GM18873 (cell line): ENCODE results near the gene ELFN2.

Experiments used
- ATAC-seq: cut with Tn5 transposase; IDR thresholded peaks from one replicate; pipeline ENCODE4 v1.9.1; 2021; ENCODE audit warnings: mild to moderate bottlenecking, moderate library complexity, moderate number of reproducible peaks; ENCODE audit not compliant: unreplicated experiment, low FRiP score

The ELFN2 gene

DNA sequence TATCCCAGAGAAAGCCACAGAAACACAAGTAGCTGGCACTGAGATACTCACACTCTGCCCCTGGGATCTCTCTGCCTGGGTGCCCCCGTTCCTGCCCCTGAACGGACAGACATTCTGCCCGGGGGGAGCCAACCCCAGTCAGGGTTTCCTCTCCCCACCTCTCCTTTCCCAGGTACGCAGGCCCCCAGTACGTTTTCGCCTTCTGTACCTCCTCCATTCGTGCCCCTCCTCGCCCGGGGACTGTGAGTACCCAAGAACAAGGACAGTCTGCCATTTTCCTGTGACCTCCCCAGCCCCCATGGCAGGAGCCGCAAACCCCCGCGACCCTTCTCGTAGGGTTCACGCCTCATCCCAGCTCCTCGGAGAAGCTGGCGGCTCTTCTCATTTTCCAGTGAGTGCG, 29.1 kb upstream of the ELFN2 start:
- ATAC-seq: no peak

DNA sequence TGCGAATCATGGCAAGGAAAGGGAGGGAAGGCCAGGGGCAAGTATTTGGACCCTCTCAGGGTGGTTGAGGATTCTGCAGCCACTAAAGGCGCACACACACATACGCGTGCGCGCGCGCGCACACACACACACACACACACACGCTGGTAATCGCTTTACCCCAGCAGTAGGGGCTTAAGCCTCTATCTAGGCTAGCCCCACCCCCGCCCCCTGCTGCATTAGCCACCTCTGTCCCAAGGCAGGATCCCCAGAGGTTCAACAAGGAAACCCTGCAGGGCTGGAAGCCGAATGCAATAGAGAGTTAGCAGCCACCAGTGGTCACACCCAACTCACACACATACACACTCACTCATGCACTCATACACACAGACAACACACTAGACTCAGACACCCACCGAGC, 28.6 kb upstream of the ELFN2 start:
- ATAC-seq: no peak

DNA sequence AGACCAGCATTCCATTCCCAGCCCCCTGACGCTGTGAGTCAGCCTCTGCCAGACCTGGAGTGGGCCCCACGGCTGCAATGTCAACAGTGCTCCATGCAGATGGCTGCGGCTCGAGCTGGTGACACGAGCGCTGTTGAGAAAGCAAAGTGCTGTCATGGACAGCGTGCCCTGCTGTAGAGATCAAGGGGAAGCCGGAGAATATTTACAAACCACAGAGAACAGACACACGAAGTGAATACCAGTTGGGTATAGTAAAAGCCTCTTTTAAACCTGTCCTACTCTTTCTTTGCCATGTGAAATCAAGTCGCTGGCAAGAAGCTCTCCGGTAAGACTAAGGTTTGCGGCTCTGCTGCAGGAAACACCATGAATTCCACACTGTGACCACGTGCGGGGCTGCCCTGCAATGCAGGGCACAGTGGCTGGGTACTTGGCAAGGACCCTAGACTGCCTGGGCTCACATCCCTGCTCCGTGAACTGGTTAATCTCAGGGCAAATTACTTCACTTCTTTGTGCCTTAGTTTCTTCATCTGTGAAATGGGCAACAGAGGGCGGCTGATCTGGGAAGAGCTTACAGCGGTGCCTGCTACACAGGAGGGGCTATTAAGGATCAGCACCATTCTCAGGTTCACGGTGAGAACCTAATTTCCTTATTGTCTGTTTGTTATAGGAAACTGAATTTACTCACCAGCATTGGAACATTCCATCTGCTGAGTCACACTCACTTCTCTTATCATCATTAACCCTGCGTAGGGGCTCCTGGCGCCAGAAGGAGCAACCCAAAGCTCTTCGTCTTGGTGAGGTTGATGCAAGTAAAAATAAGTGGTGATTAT, 27.8 kb upstream of the ELFN2 start:
- ATAC-seq: no peak

DNA sequence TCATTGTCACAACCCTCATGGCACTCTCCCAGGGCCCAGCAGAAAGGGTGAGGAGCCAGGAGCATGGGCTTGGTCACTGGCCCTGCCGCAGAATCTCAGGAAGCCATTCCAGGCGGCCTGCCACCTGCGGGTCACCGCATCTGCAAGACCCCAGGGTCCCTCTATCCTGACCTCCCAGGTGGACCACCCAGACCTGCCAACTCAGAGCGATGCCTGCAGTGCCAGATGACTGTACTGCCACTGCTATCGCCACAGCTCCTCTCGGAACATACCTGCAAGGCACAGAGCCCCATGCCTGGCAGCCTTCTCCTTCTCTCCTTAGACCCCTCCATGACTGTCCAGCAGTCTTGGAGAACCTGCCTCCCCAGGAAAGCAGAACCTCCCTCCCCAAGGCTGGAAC, 26.4 kb upstream of the ELFN2 start:
- no peak for ATAC-seq

DNA sequence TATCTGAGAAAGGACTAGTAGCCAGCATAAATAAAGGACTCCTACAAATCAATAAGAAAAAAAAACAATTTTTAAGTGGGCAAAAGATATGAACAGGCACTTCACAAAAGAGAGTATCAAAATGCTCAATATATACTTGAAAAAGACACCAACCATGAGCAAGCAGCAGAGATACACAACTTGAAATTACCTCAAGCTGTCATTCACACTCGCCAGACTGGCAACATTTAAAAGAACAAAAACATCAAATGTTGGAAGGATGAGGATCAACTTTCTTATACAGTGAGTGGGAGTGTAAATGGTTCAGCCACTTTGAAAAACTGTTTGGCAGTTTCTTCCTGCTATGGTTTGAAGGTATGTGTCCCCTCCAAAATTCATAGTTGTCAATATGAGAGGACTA, 23.9 kb upstream of the ELFN2 start:
- ATAC-seq: no peak

DNA sequence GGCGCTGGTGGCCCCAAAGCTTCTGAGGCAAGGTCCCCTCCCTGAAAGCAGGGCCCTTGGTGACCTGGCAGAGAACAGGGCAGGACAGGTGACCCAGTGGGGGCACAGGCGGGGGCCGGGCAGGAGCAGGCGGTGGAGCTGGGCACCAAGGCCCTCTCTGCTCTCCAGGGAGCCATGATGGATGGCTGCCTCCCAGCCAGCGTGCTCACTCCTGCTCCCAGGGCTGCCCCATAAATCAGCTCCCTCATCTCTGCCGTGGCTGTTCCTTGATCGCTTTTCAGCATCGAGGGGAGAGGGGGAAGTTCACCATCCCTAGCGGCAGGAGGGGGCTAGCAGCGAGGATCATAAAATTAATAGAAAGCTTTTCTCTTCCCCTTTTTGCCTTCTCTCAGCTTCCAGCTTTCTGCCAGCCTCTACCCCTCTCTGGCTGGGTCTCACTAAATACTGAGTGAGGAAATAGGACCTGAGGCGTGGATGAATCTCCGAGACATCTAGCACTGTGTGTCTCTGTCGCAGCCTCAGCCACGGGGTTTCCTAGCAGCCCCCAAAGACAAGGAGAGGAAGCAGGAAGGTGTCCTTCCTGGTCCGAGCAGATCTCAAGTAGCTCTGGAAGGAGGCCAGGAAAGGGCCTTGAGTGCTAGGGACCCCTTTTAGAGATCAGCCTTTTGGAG, 22.2 kb upstream of the ELFN2 start:
- no peak for ATAC-seq

DNA sequence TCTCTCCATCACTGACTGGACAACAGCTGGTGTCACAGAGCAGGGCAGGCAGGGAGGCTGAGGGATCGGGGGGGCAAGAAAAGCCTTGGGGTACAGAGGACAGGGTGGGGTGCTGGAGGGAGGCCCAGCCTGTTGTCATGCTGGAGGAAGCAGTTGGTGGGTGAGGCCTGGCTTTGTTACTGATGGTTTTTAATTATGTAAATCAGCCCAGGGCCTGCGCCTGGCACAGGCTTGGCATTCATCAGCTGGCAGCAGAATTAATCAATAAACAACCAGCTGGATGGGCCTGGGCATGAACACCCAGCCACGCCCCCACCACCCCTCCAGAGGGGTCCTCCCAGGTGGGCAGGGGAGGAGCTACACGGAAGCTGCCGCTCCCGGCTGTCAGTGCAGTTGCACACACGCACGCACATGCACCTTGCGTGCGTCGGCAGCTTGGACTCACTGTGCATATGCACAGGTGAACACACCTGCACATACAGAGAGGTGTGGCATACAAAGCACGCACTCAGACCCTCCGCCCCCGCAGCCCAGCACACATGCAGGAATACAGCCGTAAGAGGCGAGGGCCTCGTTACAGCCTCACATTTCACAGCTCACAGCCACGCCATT, 21.3 kb upstream of the ELFN2 start:
- ATAC-seq: no peak

DNA sequence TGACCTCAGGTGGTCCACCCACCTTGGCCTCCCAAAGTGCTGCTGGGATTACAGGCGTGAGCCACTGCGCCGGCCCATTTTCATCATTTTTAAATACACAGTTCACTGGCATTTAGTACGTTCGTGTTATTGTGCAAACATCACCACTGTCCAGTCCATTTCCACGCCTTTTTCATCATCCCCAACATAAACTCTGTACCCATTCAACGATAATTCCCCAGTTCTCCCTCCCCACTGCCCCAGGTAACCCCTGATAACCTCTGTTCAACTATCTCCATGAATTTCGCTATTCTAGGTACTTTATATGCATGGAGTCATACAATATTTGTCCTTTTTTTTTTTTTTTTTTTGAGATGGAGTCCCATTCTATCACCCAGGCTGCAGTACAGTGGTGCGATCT, 18.2 kb upstream of the ELFN2 start:
- ATAC-seq: no peak

DNA sequence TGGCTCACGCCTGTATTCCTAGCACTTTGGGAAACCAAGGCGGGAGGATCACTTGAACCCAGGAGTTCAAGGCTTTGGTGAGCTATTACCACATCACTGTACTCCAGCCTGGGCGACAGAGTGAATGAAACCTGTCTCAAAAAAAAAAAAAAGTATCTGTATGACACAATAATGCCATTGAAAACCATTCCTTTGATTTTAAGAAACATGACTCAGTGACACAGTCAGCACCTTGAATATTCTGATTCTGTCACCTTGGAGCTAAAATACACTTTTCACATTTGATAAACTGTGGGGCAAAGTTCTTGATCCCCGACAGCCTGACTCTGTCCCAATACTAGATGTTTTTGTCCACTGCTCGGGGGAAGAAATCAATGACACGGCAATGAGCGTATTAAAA, 16.7 kb upstream of the ELFN2 start:
- no peak for ATAC-seq

DNA sequence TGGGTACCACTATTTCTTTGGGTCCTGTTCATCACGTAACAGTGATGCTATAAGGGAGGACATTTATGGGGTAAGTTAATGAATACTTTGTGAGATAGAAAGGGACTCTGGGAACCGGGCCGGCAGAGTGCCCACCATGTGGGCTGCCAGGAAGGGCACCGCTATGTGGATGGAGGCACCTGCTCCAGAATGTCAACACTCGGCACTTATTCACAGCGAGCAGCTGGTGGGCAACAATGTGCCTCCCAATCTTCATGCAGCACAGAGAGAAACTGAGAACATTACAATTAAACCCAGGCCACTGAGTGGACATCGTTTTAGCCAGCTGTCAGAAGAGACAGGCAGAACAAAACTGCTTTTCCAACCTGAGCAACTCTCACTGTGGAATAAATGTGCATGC, 15.8 kb upstream of the ELFN2 start:
- no peak for ATAC-seq

DNA sequence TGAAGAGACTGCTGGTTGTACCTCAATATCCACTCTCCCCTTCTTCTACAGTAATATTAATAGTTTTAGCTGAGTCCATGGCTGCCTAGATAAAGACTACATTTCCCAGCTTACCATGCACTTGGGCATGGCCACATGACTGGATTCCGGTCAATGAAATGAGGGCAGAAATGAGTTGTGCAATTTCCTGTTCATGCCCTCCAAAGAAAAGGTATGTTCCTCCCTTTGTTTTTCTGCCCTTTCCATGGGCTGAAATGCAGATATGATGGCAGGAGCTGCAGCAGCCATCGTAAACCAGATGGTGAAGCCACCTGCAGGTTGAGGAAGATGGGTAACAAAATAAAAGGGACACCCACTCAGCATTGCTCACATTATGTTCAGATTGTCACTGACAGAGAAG, 15.3 kb upstream of the ELFN2 start:
- no peak for ATAC-seq

DNA sequence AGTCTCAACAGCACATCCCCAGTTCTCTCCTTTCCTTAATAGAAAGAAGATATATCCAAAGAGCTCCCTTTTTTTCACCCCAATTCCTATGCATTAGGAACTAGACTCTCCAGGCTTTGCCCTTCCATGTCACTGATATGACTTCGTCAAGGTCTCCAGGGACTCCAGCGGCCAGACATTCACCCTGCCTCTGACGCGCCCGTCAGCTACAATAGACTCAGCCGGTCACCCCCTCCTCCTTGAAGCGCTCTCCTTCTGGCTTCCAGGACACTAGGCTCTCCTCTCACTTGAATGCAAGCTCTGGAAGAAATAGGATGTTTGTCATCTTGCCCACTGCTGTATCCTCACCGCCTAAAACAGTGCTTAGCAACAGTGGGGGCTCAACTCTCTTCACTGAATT, 14.9 kb upstream of the ELFN2 start:
- no peak for ATAC-seq

DNA sequence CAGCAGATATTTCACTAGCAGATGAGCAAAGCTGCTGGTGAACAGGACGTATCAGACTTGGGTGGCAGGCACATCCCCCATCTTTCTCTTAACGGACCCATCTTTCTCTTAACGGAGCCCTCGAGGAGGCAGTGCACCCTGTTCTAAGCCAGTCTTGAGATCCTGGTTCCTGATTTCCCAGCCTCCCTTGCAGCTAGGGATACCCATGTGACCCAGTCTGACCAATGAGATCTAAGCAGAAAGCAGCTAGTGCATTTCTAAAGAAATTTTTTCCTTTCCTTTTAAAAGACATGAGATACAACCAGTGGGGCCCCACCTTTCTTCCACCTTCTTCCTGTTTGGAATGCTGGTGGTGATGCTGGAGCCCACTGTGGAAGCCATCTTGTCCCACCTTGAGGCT, 13.6 kb upstream of the ELFN2 start:
- ATAC-seq: no peak

DNA sequence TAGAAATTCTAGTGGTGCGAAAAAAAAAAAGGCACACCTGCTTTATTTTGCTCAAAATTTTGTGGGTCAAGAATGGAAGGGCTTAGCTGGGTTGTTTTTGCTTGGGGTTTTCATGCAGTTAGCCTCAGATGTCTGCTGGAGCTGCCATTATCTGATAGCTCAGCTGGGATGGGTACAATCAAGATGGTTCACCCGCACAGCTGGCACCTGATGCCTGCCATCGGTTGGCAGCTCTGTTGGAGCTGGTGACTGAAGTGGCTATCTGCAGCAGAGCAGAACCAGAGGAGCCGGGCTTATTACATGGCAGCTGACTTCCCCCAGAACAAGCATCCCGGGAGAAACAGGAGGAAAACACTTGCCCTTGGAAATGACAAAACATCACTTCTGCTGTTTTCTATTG, 12.1 kb upstream of the ELFN2 start:
- ATAC-seq: no peak

DNA sequence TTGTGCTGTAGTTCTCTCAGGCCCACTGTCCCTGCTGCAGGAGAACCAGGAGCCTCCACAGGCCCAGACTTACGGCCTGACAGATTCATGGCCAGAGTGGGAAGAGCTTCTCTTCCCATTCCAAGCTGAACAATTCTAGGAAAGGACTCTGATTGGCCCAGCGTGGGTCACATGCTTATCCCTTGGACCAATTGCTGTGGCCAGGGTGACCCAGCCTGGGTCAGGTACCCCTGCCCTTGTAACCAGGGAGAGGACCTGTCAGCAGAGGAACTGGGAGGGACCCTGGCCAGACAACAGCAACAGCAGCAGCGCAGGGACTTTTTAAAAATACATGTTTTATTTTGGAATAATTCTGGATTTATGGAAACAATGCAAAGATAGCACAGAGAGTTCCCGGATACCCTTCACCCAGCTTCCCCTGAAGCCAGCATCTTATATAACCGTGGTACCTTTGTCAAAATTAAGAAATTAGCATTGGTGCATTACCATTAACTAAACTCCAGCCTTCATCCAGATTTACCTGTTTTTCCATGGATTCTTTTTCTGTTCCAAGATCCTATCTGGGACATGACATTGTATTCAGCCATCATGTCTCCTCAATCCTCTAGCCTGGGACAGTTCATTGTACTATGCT, 8.8 kb upstream of the ELFN2 start:
- ATAC-seq: no peak

DNA sequence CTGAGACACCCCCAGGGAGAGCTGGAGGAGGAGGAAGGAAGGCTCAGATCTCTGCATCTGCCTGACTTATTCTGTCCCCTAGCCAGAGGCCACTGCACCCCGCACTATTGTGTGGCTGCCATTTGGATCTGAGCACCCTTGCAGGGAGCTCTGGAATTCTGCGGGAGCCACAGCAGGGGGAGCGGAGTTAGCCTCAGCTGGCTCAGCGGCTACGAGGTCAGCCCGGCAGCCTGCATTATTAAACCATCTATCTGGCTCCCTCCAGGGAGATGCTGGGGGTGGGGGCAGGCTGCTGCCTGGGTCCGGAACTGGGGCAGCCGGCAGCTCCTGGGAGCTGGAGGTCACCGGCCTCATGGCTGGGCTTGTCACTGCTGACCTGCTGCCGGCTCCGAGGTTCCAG, 6.5 kb upstream of the ELFN2 start:
- no peak for ATAC-seq

DNA sequence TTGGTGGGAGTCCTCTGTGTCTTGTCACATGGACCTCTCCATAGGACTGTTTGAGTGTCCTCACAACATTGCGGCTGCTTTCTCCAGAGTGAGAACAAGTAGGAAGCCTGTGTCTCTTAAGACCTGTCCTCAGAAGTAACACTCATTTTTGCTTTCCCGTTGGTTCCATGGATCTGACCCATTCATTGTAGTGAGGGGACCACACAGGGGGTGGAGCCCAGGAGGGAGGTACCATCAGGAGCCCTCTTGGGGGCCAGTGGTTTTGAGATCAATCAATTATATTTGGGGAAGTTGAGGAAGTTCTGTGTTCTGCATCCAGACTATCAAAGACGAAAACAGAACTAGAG, 5.4 kb upstream of the ELFN2 start:
- ATAC-seq: no peak

DNA sequence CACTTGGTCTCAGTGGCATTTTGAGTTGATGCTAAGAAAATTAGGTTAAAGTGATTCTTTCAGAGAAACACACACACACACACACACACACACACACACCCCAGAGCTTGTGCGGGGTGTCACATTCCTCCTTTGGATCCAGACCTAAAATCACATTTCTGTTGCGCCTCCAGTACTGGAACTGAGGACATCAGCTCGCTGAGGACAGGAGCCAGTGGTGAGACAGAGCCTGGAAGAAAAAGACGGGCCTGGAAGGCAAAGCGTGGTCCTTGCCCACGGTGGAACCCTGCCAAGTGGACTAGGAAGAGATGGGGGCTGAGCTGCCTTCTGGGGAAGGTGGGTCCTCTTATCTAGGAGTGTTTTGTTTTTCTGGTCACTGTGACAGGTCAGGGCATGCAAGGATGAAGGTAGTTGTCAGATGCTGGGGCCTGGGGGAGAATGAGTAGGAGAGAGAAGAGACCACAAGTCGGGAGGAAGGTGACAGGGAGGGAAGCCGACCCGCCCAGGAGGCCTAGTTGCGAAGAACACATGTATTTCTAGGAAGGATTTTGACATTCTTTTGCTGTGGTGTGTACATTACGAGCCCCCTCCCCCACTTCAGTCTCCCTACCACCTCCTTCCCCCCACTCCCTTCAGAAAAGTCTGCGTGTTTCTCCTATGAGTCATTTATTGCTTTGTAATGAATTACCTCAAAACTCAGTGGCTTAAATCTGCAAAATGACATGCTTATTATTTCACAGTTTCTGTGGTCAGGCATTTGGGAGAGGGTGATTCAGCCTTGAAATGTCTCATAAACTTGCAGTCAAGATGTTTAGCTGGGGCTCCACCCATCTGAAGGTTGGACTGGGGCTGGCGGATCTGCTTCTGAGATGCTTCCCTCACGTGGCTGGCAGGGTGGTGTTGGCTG, 4.8 kb upstream of the ELFN2 start:
- ATAC-seq: no peak

DNA sequence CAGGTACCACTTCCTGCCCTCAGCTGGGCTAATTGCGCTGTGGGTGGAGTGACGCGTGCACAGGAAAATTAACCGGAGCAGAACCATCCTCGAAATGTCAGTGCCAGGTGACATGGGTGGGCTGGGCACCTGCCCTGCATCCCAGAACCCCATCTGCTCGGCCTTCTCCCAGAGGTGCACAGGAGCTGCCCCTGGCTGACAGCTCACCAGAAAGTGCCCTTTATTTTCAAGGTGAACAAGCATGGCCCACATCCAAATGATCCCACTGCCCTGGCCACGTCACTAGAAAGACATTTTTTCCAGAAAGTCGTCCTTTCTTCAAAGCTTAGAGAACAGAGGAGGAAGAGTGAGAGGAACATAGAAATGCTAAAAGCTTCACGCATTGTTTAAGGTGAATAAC, 4.1 kb upstream of the ELFN2 start:
- no peak for ATAC-seq

DNA sequence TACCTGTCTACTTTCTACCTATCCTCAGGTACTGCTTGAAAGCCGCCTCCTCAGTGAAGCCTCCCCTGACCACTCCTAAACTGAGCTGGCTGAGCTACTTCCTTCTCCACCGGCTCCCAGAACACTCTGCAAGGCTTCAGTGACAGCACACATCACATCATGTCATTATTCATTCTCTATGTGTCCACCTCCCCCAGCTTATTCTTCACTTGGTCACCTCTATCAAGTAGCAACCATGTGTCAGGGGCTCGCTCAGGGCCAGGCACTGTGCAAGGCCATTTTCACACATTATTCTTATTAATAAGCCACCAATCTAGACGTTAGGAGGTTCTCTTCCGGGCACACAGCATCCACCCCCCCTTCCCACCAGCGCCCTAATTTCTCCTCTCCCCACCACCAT, 3.7 kb upstream of the ELFN2 start:
- ATAC-seq: no peak
